D721Med (cell line): ENCODE results near the gene ZNF175.

Experiments used
- DNase-seq: peaks from one replicate; pipeline ENCODE4 v3.0.0; 2011; ENCODE audit warnings: low spot score; ENCODE audit not compliant: insufficient read length
- FAIRE-seq: peaks from 2 replicates; lab custom pipeline; 2011; peaks lifted over from hg19 to GRCh38; lab: Jason Lieb, UNC
- CTCF ChIP-seq: IDR thresholded peaks from 2 replicates; pipeline ENCODE4 v1.5.1; 2012; ENCODE audit warnings: mild to moderate bottlenecking, control low read depth; ENCODE audit not compliant: insufficient read depth; ENCODE audit errors: missing control alignments

The ZNF175 gene

GRCh38 chr19:51546107-51546649 lies 24.9 kb upstream of the ZNF175 start:
- DNase-seq (no peak), FAIRE-seq (no peak)

GRCh38 chr19:51546650-51547396 lies 24.3 kb upstream of the ZNF175 start:
- DNase-seq (no peak), FAIRE-seq (no peak)
- no peak for TF ChIP-seq CTCF

More at GRCh38 chr19:51546107-51546649, 24.9 kb upstream of the ZNF175 start:
- no peak for TF ChIP-seq CTCF

DNA sequence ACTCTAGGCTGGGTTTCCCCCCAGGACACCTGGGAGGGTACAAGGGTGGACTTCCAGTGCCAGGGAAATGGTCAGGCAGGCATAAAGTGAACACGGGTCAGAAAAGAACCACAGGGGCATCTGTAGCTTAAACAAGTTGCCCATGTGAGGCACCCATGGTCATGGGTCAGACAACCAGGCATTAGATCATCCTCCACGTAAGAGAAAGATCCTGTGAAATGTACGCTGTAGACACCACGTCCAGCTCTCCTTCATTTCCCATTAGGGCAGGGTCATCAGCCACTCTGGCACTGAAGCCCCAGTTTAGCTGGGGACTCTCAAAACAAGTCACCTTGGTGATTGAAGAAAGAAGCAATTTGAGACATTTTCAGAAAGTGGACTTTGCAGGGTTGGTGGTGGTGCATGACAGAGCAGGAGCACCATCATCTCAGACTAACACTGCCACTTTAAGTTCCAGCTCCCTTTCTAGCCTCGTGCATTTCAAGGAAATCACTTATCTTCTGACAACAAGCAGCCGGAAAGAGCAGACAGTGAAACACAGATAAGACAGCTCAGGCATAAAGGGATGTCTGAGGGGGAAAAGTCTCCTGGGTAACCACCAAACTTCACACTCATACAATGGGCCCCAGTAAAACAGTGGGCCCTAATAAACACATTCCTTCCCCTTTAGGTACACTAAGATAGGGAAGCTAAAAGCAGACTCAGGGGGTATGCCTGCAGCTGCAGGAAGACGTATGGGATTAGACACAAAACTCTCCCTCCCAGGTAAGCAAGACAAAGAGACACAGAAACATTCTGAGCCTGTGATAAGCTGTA lies 23.5 kb upstream of the ZNF175 start:
- TF ChIP-seq CTCF, result no peak
- no peak for FAIRE-seq
- DNase-seq, result no peak

- FAIRE-seq, result no peak
- TF ChIP-seq CTCF, result no peak
- DNase-seq, result no peak
Observed at GRCh38 chr19:51548213-51548651, 22.9 kb upstream of the ZNF175 start.

DNA sequence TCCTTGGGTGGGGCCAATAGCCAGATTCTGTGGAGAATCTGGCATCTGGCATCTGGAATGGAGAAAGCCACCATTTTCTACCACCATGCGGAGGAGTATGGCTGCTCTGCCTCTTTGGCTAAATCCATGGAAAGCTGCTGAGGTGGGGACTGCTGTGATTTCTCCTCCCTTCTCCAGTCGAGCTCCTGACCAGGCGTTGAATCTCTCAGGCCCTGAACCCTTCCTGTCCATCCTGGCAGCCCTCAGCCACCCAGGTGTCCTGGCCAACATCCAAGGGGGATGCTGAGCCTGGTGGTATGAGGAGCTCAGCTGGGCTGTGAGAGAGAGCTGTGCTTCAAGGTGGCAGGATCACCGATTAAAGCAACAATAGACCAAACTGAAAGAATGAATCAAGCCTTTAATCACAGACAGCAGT lies 22.2 kb upstream of the ZNF175 start:
- TF ChIP-seq CTCF, result no peak
- no peak for DNase-seq
- FAIRE-seq, result no peak

GRCh38 chr19:51549533-51550324 lies 21.4 kb upstream of the ZNF175 start:
- no peak for FAIRE-seq
- DNase-seq, result no peak
- no peak for TF ChIP-seq CTCF
